ENCODE data around the gene ATF6B. TPM values are rescaled to one million over a fixed set of nuclear protein-coding genes. Genes with fewer than 3 reads are reported as not detected.

Gene ATF6B
- total RNA-seq, 1 experiment from 2014 or later, result 70.2 TPM

DNA sequence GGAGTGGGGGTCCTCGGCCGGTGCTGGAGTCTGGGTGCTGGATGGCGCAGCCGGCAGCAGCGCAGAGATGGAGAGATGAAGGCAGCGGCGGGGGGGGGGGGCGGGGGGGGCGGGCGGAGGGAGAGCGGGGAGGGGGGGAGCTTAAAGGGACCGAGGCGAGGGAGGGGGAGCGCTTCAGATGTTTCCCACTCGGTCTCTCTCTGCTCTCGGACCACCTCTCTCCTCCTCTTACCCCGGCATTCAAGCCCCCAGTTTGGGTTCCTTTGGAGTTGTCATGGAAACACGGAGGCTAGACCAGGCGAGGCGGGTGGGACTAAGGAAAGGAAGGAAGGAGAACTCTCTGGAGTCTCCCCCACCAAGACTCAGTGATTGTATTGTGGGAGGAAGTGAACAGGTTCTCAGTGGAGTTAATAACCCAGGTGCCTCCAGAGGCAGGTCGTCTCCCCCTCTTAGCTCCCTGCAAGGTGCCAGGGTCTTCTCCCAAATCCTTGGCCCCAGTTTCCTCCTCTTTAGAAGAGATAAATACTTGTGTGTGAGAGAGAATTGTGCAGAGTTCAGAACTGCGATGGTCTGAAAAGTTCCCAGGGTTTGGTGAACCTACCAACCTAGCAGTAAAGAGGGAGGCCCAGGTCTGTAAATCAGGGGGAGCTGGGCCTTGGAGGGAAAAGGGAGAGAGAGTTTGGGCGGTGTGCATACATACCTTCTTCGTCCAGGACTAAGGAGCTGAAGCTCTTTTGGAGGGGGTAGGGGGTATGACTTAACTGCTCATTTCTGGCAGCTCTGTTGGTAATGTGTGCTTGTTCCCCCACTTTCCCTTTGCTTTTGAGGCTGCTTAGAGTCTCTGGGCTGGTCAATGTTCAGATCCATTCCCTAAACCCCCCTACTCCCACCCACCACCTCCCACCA is 24.1 kb upstream of the ATF6B start, which contains the start of gene PRRT1:
Gene PRRT1 (minus strand): TSS at position 77 of the 906 bp plus-strand sequence. CDS start 112 bp downstream, outside the sequence.
- H3K4me1 ChIP-seq (ENCODE audit: insufficient read depth, low read length, poor library complexity, severe bottlenecking), result peaks cover 24% of the 10 kb centered on the region
- no peak for DNase-seq (ENCODE audit: low spot score)
- H3K4me3 ChIP-seq (ENCODE audit: low read depth, low read length, poor library complexity, severe bottlenecking), result peak within 1 kb of the TSS; percentile 75
- H3K9me3 ChIP-seq (ENCODE audit: low read depth, low read length, poor library complexity, severe bottlenecking), result no peaks in the 10 kb centered on the region
- H3K27ac ChIP-seq (ENCODE audit: low read depth, low read length, poor library complexity, severe bottlenecking), result peak within 1 kb of the TSS; percentile 90
- POLR2A ChIA-PET (ENCODE audit: low non-redundant PET), result no interaction called here
- H3K36me3 ChIP-seq (ENCODE audit: insufficient read depth, low read length, poor library complexity, severe bottlenecking), result peaks cover 14% of the 10 kb centered on the region
- TF ChIP-seq EZH2 (IDR thresholded peaks at IDR 0.05; ENCODE audit: borderline replicate concordance, low read depth, low read length, poor library complexity, severe bottlenecking), result no peak
- TF ChIP-seq CTCF (conservative IDR thresholded peaks at IDR 0.05; ENCODE audit: low read depth, low read length), result no peak
- no peaks in the 10 kb centered on the region for H3K27me3 ChIP-seq (replicated peaks; ENCODE audit: insufficient read depth, low read depth, low read length, poor library complexity)
- CTCF ChIA-PET, result no interaction called here
- BruUV-seq (replicated peaks), result no TSS peak
- intact Hi-C loops (cut with micrococcal nuclease; ENCODE audit: unreplicated experiment), result no loop called here

GRCh38 chr6:32151181-32151862 is 23.3 kb upstream of the ATF6B start:
- H3K9me3 ChIP-seq (ENCODE audit: low read depth, low read length, poor library complexity, severe bottlenecking), result no peaks in the 10 kb centered on the region
- no peak for DNase-seq (ENCODE audit: low spot score)
- TF ChIP-seq CTCF (conservative IDR thresholded peaks at IDR 0.05; ENCODE audit: low read depth, low read length) (no peak), EZH2 (IDR thresholded peaks at IDR 0.05; ENCODE audit: borderline replicate concordance, low read depth, low read length, poor library complexity, severe bottlenecking) (no peak)
- H3K27me3 ChIP-seq (replicated peaks; ENCODE audit: insufficient read depth, low read depth, low read length, poor library complexity), result no peaks in the 10 kb centered on the region
- BruUV-seq (replicated peaks), result no TSS peak
- H3K36me3 ChIP-seq (ENCODE audit: insufficient read depth, low read length, poor library complexity, severe bottlenecking), result peaks cover 6% of the 10 kb centered on the region
- POLR2A ChIA-PET (ENCODE audit: low non-redundant PET), result no interaction called here
- H3K4me3 ChIP-seq (ENCODE audit: low read depth, low read length, poor library complexity, severe bottlenecking), result no peak overlapping the region
- CTCF ChIA-PET, result no interaction called here
- peaks cover 24% of the 10 kb centered on the region for H3K4me1 ChIP-seq (ENCODE audit: insufficient read depth, low read length, poor library complexity, severe bottlenecking)
- no peak overlapping the region for H3K27ac ChIP-seq (ENCODE audit: low read depth, low read length, poor library complexity, severe bottlenecking)
- intact Hi-C loops (cut with micrococcal nuclease; ENCODE audit: unreplicated experiment), result no loop called here

- peaks cover 22% of the 10 kb centered on the region for H3K4me1 ChIP-seq (ENCODE audit: insufficient read depth, low read length, poor library complexity, severe bottlenecking)
- no peak overlapping the region for H3K4me3 ChIP-seq (ENCODE audit: low read depth, low read length, poor library complexity, severe bottlenecking)
- no peak overlapping the region for H3K27ac ChIP-seq (ENCODE audit: low read depth, low read length, poor library complexity, severe bottlenecking)
- no peaks in the 10 kb centered on the region for H3K27me3 ChIP-seq (replicated peaks; ENCODE audit: insufficient read depth, low read depth, low read length, poor library complexity)
- intact Hi-C loops (cut with micrococcal nuclease; ENCODE audit: unreplicated experiment), result no loop called here
- CTCF ChIA-PET, result no interaction called here
- BruUV-seq (replicated peaks), result no TSS peak
- no peak for DNase-seq (ENCODE audit: low spot score)
- H3K36me3 ChIP-seq (ENCODE audit: insufficient read depth, low read length, poor library complexity, severe bottlenecking), result no peaks in the 10 kb centered on the region
- H3K9me3 ChIP-seq (ENCODE audit: low read depth, low read length, poor library complexity, severe bottlenecking), result no peaks in the 10 kb centered on the region
- TF ChIP-seq CTCF (conservative IDR thresholded peaks at IDR 0.05; ENCODE audit: low read depth, low read length) (no peak), EZH2 (IDR thresholded peaks at IDR 0.05; ENCODE audit: borderline replicate concordance, low read depth, low read length, poor library complexity, severe bottlenecking) (no peak)
- POLR2A ChIA-PET (ENCODE audit: low non-redundant PET), result no interaction called here
These were observed 22.2 kb upstream of the ATF6B start for GRCh38 chr6:32149932-32150870.
